ENCODE results near the gene STARD10.

STARD10 gene

GRCh38 chr11:72793425-72794367 is at the start of gene STARD10:
Gene STARD10 (minus strand): TSS chr11:72794047. CDS start chr11:72781181, 12,866 bp downstream.
- DNase-seq (ENCODE audit: low spot score) = peak; percentile 94

- no peak for DNase-seq (ENCODE audit: low spot score)
Measured at GRCh38 chr11:72842653-72843330, 48.9 kb upstream of the STARD10 start.

GRCh38 chr11:72842126-72842525 is 48.3 kb upstream of the STARD10 start:
- DNase-seq (ENCODE audit: low spot score) = no peak

GRCh38 chr11:72841397-72841796 is 47.5 kb upstream of the STARD10 start:
- DNase-seq (ENCODE audit: low spot score) = no peak

GRCh38 chr11:72840780-72841179 is 46.9 kb upstream of the STARD10 start:
- DNase-seq (ENCODE audit: low spot score) = no peak

- no peak for DNase-seq (ENCODE audit: low spot score)
Measured at GRCh38 chr11:72838691-72839305, 45.0 kb upstream of the STARD10 start.

GRCh38 chr11:72836111-72836510 is 42.3 kb upstream of the STARD10 start:
- no peak for DNase-seq (ENCODE audit: low spot score)

- DNase-seq (ENCODE audit: low spot score) = no peak
Measured at GRCh38 chr11:72834905-72835304, 41.1 kb upstream of the STARD10 start.

- no peak for DNase-seq (ENCODE audit: low spot score)
Measured at GRCh38 chr11:72833811-72834493, 40.1 kb upstream of the STARD10 start.

GRCh38 chr11:72833083-72833733 is 39.4 kb upstream of the STARD10 start:
- DNase-seq (ENCODE audit: low spot score) = no peak

- no peak for DNase-seq (ENCODE audit: low spot score)
Measured at GRCh38 chr11:72832301-72833082, 38.6 kb upstream of the STARD10 start.

GRCh38 chr11:72831521-72832300 is 37.9 kb upstream of the STARD10 start:
- DNase-seq (ENCODE audit: low spot score) = peak; percentile 23

- DNase-seq (ENCODE audit: low spot score) = no peak
Measured at GRCh38 chr11:72829884-72830533, 36.2 kb upstream of the STARD10 start.

- no peak for DNase-seq (ENCODE audit: low spot score)
Measured at GRCh38 chr11:72829178-72829577, 35.3 kb upstream of the STARD10 start.

- no peak for DNase-seq (ENCODE audit: low spot score)
Measured at GRCh38 chr11:72828692-72829101, 34.9 kb upstream of the STARD10 start.

GRCh38 chr11:72828081-72828567 is 34.3 kb upstream of the STARD10 start:
- no peak for DNase-seq (ENCODE audit: low spot score)

- DNase-seq (ENCODE audit: low spot score) = peak; percentile 39
Measured at GRCh38 chr11:72827656-72828055, 33.8 kb upstream of the STARD10 start.

GRCh38 chr11:72826942-72827480 is 33.2 kb upstream of the STARD10 start:
- DNase-seq (ENCODE audit: low spot score) = no peak
